Omental fat pad (tissue), 4 donors: ENCODE results near the gene DPYSL3. TPM values are rescaled to one million over a fixed set of nuclear protein-coding genes. Genes with fewer than 3 reads are reported as not detected.

ENCODE experiments used
- ATAC-seq: fragments of 150-250 bp; one replicate; pipeline ENCODE4 v1.9.1; 2016; ENCODE audit warnings: mild to moderate bottlenecking, moderate library complexity; ENCODE audit not compliant: low FRiP score
- DNase-seq: peaks from one replicate; pipeline ENCODE4 v3.0.0-alpha.2; 2019; ENCODE audit warnings: low spot score
- total RNA-seq, 4 donors: library from RNA; depleted of rRNA; stranded (reverse); fragments of >200 nt; gene quantifications; one replicate each; pipeline ENCODE4 v1.1.0, GENCODE V29; 2016
- TF ChIP-seq, protein P1 (sequence below), 3 donors: fragments of 450-650 bp; IDR thresholded peaks; one replicate each; pipeline ENCODE4 v1.5.1; 2016 to 2017; ENCODE audit warnings: antibody characterized with exemption in 3 of 3, mild to moderate bottlenecking in 3 of 3, moderate library complexity in 2 of 3

DPYSL3 gene
- total RNA-seq, 4 donors from 2014 or later, result 26.9 to 78.0 (median 54.9) TPM

GRCh38 chr5:147512659-147513379 lies 3.0 kb upstream of the DPYSL3 start:
- no peak for ATAC-seq
- TF ChIP-seq, protein P1, sequence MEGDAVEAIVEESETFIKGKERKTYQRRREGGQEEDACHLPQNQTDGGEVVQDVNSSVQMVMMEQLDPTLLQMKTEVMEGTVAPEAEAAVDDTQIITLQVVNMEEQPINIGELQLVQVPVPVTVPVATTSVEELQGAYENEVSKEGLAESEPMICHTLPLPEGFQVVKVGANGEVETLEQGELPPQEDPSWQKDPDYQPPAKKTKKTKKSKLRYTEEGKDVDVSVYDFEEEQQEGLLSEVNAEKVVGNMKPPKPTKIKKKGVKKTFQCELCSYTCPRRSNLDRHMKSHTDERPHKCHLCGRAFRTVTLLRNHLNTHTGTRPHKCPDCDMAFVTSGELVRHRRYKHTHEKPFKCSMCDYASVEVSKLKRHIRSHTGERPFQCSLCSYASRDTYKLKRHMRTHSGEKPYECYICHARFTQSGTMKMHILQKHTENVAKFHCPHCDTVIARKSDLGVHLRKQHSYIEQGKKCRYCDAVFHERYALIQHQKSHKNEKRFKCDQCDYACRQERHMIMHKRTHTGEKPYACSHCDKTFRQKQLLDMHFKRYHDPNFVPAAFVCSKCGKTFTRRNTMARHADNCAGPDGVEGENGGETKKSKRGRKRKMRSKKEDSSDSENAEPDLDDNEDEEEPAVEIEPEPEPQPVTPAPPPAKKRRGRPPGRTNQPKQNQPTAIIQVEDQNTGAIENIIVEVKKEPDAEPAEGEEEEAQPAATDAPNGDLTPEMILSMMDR (IDR thresholded peaks at IDR 0.05), result no peak
- no peak for DNase-seq

- DNase-seq (no peak), ATAC-seq (no peak)
- TF ChIP-seq, protein P1 (IDR thresholded peaks at IDR 0.05), result no peak
Observed at GRCh38 chr5:147510885-147511284, 1.0 kb upstream of the DPYSL3 start.

- DNase-seq, result no peak
- peak; percentile 35 for ATAC-seq
- TF ChIP-seq, protein P1 (IDR thresholded peaks at IDR 0.05), result no peak
Observed at GRCh38 chr5:147509041-147509709, 693 bp downstream of the DPYSL3 start.

DNA sequence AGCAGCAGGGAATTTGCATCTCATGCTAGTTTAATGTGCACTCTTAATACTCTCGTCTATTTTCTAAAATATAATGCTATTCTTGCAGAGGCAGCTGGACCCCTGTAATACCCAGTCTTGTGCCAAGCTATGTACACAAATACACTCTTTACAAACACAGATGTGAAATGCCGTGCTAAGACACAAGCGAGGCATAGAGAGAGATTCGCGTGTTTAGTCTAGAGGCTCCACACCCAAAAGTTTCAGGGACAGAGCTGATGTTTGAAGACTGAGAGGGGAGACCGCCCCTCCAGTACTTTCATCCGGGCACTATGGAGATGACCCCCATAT lies 1.2 kb downstream of the DPYSL3 start:
- ATAC-seq, result no peak
- TF ChIP-seq, protein P1 (IDR thresholded peaks at IDR 0.05), result no peak
- no peak for DNase-seq

DNA sequence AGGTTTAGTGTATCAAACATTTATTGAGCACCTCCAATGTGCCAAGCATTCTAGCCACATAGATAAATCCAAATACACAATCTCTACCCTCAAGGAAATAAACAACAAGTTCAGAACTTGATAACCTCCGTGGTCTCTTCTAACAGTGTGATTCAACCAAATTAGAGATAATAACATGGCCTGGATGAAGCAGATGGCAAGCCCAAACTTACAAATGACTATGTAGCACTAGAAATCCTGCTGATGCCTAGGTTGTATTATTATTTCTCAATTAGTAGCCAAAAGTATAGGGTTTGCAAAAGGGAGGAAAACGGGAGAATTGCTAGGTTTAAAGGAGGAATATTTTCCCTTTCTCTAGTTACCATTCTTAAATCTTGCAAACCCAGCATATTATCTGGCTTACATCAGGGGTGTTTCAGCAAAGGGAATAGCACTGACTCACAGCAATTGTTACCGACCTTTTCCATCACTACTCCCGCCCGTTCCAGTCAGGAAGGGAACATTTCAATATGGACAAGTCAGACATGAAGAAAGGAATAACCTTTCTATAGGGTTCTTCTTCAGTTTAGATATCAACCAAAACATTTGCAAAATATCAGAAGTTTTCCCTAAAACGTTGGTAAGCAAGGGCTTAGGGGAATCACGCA lies 2.3 kb downstream of the DPYSL3 start:
- DNase-seq (no peak), ATAC-seq (peak; percentile 58)
- TF ChIP-seq, protein P1 (IDR thresholded peaks at IDR 0.05), result no peak

GRCh38 chr5:147504535-147504934 lies 5.3 kb downstream of the DPYSL3 start:
- TF ChIP-seq, protein P1 (IDR thresholded peaks at IDR 0.05), result no peak
- no peak for ATAC-seq
- DNase-seq, result no peak
